Measurements from ENCODE around the gene GYS1.

DNA sequence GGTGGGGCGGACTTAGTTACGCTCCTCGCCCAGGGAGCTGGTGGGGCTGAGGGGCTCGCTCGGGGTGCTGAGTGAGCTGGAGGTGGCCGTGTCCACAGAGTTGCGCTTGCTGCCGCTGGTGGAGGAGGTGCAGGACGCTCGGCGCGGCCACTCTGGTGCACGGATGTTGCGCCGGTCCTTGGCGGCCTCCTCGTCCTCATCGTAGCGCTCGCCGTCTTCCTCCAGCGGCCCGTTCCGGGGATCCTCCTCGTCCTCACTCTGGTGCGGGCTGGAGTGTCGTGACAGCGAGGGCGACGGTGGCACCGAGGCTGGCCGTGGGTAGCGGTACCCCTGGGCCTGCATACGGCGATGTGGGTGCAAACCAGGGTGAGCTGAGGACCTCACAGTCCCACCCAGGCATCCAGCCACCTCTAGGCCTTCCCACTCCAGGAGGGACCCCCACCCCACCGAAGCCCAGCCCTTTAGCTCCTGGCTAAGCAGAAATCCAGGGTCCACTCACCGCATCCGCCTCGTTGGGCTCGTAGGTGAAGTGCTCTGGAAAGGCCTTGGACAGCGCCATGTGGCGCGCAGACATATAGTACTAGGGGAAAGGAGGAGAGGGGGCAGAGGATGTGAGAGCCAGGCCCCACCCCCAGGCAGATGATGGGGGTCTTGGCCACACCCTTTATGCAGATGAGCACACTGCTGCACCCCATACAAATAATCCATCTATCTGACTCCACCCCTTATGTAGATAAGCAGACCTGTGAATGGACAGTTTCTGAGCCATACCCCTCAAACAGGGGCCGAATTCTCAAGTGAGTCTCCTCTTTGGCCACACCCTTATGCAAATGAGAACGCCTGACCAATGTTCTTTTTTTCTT, 23.6 kb downstream of the GYS1 start:
- TF ChIP-seq, protein P1, sequence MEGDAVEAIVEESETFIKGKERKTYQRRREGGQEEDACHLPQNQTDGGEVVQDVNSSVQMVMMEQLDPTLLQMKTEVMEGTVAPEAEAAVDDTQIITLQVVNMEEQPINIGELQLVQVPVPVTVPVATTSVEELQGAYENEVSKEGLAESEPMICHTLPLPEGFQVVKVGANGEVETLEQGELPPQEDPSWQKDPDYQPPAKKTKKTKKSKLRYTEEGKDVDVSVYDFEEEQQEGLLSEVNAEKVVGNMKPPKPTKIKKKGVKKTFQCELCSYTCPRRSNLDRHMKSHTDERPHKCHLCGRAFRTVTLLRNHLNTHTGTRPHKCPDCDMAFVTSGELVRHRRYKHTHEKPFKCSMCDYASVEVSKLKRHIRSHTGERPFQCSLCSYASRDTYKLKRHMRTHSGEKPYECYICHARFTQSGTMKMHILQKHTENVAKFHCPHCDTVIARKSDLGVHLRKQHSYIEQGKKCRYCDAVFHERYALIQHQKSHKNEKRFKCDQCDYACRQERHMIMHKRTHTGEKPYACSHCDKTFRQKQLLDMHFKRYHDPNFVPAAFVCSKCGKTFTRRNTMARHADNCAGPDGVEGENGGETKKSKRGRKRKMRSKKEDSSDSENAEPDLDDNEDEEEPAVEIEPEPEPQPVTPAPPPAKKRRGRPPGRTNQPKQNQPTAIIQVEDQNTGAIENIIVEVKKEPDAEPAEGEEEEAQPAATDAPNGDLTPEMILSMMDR (IDR thresholded peaks at IDR 0.05; ENCODE audit: insufficient read depth, low read length, poor library complexity, severe bottlenecking): no peak
- TF ChIP-seq EZH2phosphoT487 (conservative IDR thresholded peaks at IDR 0.05; ENCODE audit: low read length): no peak

Data from SU-DHL-6 (cell line).